GM18907 (cell line): ENCODE measurements around the gene ZNF345.

Experiments
- ATAC-seq: cut with Tn5 transposase; IDR thresholded peaks from one replicate; pipeline ENCODE4 v1.9.1; 2021; ENCODE audit warnings: mild to moderate bottlenecking, moderate library complexity; ENCODE audit not compliant: unreplicated experiment

The ZNF345 gene

GRCh38 chr19:36850559-36851442 is at the start of gene ZNF345:
ZNF345 (plus strand) TSS chr19:36850876; CDS start chr19:36876831, 25,955 bp downstream.
- ATAC-seq: peak; percentile 84

- no peak for ATAC-seq
Observed at GRCh38 chr19:36805364-36805763, 45.3 kb upstream of the ZNF345 start.

DNA sequence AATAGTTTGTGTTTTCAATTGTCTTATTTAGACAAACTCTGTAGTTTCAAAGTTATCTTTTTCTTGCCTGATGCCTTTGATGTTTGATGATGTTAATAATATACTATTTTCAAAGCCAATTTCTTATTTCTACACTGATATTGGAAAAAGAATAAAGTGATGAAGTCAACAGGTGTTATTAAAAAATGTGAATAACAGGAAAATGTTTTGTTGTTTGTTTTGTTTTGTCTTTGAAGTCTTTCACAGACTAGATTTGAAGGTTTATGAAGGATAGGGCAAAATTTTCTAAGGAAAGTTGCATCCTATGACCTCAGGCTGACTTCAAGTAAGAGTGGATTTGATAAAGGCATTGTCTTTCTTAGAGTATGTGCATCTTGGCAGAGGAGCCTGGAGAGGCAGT is 43.6 kb upstream of the ZNF345 start:
- no peak for ATAC-seq

DNA sequence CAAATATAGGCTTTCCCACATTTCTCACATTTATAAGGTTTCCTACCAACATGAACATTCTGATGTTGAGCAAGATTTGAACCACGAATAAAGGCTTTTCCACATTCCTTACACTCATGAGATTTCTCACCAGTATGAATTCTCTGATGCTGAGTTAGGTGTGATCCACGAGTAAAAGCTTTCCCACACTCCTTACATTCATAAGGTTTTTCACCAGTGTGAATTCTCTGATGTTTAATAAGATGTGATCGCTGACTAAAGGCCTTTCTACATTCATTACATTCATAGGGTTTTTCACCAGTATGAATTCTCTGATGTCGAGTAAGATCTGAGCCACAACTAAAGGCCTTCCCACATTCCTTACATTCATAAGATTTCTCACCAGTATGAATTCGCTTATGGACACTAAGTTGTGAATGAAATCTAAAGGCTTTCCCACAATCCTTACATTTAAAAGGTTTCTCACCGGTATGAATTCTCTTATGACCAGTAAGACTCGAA is 31.5 kb upstream of the ZNF345 start:
- no peak for ATAC-seq

GRCh38 chr19:36821758-36822157 is 28.9 kb upstream of the ZNF345 start:
- no peak for ATAC-seq

DNA sequence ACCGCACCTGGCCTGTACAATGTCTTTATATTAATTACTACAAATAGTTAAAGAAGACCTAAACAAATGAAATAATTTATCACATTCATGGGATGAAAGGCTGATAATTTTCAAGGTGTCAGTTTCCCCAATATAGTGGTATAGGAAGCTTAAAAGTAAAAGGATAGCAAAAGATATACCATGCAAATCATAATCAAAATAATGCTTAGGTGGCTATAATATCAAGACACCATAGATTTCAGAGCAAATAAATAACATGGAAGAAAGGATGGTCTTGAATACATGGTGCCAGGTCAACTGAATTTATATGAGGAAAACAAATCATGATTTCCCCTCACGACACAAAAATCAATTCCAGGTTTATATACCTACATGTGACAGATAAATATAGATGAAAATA is 17.2 kb upstream of the ZNF345 start:
- no peak for ATAC-seq

DNA sequence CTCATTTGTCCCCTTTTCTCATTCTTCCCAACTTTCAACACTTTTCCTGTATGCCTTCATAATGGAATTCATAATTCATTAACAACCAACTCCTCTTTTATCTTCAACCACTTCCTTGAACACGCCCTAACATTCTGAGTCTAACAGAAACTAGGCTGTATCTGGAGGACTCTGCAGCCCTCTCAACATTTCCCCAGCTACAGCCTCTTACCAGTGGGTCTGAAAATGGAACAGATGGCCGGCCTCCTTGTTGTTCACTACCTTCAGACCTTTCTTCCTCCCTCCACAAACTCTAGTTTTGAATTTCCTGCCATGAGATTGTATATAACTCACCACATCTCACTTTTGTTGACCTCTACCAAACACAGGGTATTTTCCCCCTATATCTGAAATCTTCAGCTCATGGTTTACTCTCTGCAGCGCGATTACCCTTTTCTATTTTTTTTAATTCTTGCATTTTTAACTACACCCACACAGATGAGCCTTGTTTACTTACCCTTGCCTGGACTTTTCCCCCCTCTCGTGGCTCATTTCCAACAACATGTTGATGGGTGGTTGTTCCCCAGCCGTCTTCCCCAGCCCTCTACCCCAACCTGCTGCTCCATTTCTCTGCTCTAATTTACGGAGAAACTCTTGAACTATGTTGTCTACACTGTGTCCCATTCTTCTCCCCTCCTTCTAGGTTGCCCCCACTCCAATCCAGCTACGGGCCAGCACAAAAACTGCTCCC is 13.3 kb upstream of the ZNF345 start:
- ATAC-seq: no peak

DNA sequence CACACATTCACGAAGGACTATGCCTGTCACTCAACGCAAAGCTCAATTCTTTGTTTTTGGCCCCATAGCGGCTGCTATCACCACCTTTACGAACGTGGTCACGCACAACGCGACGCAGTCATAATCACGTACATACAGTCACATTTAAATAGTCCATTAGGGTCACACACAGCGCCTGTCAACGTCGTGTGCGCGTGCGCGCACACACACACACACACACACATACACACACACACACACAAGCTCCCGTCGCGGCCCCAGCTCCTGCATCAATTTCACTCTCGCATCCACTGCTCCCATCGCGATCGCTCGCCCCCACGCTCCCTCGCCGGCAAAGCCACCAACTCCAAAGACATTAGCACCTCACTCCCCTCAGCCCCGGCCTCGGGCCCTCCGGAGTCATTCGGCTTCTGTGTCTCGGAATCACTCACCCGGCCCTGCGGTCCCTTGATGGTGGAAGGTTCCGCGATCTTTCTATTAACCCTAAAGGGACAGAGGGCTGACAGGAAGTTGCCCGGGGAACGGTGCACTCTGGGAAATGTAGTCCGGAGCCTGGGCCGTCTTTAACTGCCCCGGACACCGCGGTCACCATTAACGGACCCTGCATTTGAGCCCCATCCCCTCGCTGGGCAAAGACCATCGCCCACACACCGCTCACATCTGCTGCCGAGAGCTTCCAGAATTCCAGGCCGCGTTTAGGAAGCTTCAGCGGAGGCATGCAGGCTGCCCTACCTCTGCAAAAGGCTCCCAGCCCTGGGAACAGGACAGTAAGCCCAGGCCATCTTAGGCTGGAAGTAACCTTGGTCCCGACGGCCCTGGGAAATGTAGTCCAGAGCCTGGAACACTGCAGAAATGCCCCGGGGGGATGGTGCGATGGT is 12.5 kb upstream of the ZNF345 start, which contains the start of gene ZNF790:
Gene ZNF790, minus strand, starts transcription at position 482 of the 878 bp plus-strand sequence. CDS start 12,768 bp downstream, outside the sequence.
- peak; percentile 91 for ATAC-seq

GRCh38 chr19:36838784-36839324 is 11.8 kb upstream of the ZNF345 start:
- peak; percentile 13 for ATAC-seq

DNA sequence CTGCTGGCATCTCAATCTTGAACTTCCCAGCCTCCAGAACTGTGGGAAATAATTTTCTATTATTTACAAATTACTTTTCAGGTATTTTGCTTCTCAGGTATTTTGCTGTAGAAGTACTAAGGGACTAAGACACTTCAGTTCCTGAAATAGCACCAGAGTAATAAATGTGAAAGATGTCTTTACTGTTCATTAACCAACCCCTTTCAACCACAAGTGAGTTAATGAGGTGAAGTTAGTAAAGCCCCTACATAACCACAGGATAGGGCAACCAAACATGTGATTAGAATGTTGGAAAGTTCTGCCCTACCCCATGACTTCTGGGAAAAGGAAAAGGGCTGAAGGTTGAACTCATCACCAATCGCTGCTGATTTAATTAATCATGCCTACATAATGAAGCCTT is 2.7 kb upstream of the ZNF345 start:
- no peak for ATAC-seq

GRCh38 chr19:36849701-36850558 is 746 bp upstream of the ZNF345 start:
- peak; percentile 87 for ATAC-seq

DNA sequence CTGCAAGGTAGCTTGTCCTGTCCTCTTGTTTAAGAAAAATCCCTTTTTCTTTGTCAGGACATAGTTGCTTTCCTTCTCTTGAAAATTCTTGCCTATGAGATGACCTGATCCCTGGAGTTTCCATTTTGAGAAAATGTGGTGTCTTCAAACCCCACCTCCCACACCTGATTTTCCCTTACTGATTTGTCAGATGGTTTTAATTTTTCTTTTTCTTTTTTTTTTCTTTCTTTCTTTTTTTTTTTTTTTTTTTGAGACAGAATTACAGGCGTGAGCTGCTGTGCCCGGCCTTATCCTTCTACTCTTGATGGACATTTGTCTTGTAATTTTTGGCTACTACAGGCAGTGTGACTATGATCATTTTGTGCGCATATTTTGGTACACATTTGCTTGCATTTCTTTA is 1.2 kb downstream of the ZNF345 start:
- ATAC-seq: no peak

- ATAC-seq: no peak
Observed at GRCh38 chr19:36876993-36877938, 26.6 kb downstream of the ZNF345 start.

DNA sequence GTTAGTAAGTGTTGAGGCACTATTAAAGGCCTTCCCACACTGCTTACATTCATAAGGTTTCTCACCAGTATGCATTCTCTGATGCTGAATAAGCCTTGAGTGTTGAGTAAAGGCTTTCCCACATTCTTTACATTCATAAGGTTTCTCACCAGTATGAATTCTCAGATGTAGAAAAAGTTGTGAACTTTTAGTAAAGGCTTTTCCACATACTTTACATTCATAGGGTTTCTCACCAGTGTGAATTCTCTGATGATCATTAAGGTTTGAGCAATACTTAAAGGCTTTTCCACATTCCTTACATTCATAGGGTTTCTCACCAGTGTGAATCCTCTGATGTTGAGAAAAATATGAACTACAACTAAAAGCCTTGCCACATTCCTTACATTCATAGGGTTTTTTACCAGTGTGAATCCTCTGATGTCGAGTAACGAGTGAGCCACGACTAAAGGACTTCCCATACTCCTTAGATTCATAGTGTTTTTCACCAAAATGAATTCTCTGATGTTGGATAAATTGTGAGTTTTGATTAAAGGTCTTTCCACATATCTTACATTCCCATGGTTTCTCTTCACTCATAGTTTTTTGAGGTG is 41.2 kb downstream of the ZNF345 start:
- no peak for ATAC-seq

- no peak for ATAC-seq
Observed at GRCh38 chr19:36894849-36895383, 44.2 kb downstream of the ZNF345 start.

DNA sequence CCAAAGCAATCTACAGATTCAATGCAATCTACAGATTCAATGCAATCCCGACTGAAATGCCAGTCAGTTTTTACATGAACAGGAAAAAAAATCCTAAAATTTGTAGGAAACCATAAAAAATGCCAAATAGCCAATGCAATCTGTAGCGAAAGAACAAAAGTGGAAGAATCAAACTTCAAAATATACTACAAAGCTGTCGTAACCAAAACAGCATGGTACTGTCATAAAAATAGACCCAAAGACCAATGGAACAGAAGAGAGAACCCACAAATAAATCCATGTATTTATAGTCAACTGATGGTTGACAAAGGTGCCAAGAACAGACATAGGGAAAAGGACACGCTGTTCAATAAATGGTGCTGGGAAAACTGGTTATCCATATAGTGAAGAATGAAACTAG is 47.7 kb downstream of the ZNF345 start:
- no peak for ATAC-seq

DNA sequence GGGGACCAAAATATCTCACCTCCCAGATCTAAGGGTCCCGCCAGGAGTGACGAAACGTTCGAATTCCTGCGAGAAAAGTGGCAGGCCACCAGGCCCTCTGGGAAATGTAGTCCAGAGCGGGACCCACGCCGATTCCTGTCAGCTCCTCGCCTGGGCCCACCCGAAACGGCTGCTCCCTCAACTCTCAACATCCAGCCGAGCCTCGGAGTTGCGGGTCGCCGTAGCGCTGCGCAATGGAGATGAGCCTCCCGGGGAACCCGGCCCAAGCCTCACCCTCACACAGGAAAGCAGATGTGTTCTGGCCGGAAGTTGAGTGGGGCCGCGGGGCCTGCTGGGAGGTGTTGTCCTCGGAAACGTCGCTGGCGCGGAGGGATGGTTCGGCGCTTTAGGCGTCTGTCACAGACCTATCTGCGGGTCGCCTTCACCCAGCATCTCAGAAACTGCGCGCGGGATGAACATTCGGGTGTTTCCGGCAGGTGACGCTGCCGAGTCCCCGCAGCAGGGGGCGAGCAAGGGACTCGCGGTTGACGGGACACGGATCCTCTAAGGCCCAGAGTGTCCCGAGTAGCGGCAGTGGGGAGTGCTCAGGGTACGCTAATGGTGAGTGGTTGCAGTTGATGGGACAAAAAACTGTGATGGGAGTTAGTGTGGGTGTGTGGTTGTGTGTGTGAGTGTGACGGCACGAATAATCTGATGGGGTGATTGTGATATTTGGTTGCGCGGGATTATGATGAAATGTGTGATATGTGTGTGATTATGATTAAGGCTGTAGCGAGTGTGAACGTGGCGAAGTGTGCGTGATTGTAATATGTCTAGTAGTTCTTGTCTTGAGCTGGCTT is 65.5 kb downstream of the ZNF345 start, which contains the start of the genes ZNF568 and ZNF829:
Gene ZNF568, plus strand, starts transcription at position 341 of the 839 bp plus-strand sequence. CDS start 6,439 bp downstream, outside the sequence.
Gene ZNF829, minus strand, starts transcription at position 300 of the 839 bp plus-strand sequence. CDS start 1,124 bp downstream, outside the sequence.
- ATAC-seq: peak; percentile 89
